Parathyroid adenoma (tissue), 2 donors: Measurements from ENCODE around the gene RAD54L.

Experiments used
- H2AFZ ChIP-seq: fragments of 300-600 bp; sonication (generic); one replicate; pipeline ENCODE4 v1.7.0; 2017; ENCODE audit warnings: antibody characterized with exemption, mild to moderate bottlenecking
- H3K27ac ChIP-seq: fragments of 300-600 bp; sonication (generic); one replicate; pipeline ENCODE4 v1.7.0; 2017
- H3K27me3 ChIP-seq: fragments of 300-600 bp; sonication (generic); one replicate; pipeline ENCODE4 v1.7.0; 2017; ENCODE audit warnings: low read length; ENCODE audit not compliant: control insufficient read depth, insufficient read depth
- H3K36me3 ChIP-seq: fragments of 300-600 bp; sonication (generic); one replicate; pipeline ENCODE4 v1.7.0; 2017; ENCODE audit warnings: low read length; ENCODE audit not compliant: control insufficient read depth, insufficient read depth
- H3K4me1 ChIP-seq: fragments of 300-600 bp; sonication (generic); one replicate; pipeline ENCODE4 v1.7.0; 2017; ENCODE audit warnings: control low read depth
- H3K4me2 ChIP-seq: fragments of 300-600 bp; sonication (generic); one replicate; pipeline ENCODE4 v1.7.0; 2017; ENCODE audit warnings: low read length
- H3K4me3 ChIP-seq: fragments of 300-600 bp; sonication (generic); one replicate; pipeline ENCODE4 v1.7.0; 2017; ENCODE audit warnings: low read depth, low read length
- H3K79me2 ChIP-seq: fragments of 300-600 bp; sonication (generic); one replicate; pipeline ENCODE4 v1.7.0; 2017; ENCODE audit warnings: control low read depth
- H3K9ac ChIP-seq: fragments of 300-600 bp; sonication (generic); one replicate; pipeline ENCODE4 v1.7.0; 2017; ENCODE audit warnings: mild to moderate bottlenecking
- H3K9me3 ChIP-seq: fragments of 300-600 bp; sonication (generic); one replicate; pipeline ENCODE4 v1.7.0; 2017; ENCODE audit warnings: low read length; ENCODE audit not compliant: control insufficient read depth
- CTCF ChIP-seq: fragments of 300-600 bp; sonication (generic); IDR thresholded peaks from one replicate; pipeline ENCODE4 v1.7.0; 2017; ENCODE audit warnings: antibody characterized with exemption, mild to moderate bottlenecking
- donor health status: primary hyperparathyroidism.

RAD54L gene

GRCh38 chr1:46277658-46278373, 30.3 kb downstream of the RAD54L start:
- no peak overlapping the region for H3K9ac ChIP-seq
- H3K36me3 ChIP-seq, result no peaks in the 10 kb centered on the region

GRCh38 chr1:46278807-46279206, 31.2 kb downstream of the RAD54L start:
- H3K9me3 ChIP-seq, result no peaks in the 10 kb centered on the region
- H3K4me3 ChIP-seq, result no peak overlapping the region
- no peaks in the 10 kb centered on the region for H3K79me2 ChIP-seq
- no peak overlapping the region for H3K4me2 ChIP-seq
- no peaks in the 10 kb centered on the region for H3K27me3 ChIP-seq
- H3K9ac ChIP-seq, result no peak overlapping the region
- H3K4me1 ChIP-seq, result no peaks in the 10 kb centered on the region
- no peaks in the 10 kb centered on the region for H3K36me3 ChIP-seq
- H3K27ac ChIP-seq, result no peak overlapping the region
- H2AFZ ChIP-seq, result no peak overlapping the region
- no peak for TF ChIP-seq CTCF

More at GRCh38 chr1:46277658-46278373, 30.3 kb downstream of the RAD54L start:
- H3K27me3 ChIP-seq, result no peaks in the 10 kb centered on the region
- H3K9me3 ChIP-seq, result no peaks in the 10 kb centered on the region
- H3K4me1 ChIP-seq, result peaks cover 7% of the 10 kb centered on the region
- H3K79me2 ChIP-seq, result no peaks in the 10 kb centered on the region
- no peak overlapping the region for H3K4me2 ChIP-seq
- H3K4me3 ChIP-seq, result no peak overlapping the region
- no peak for TF ChIP-seq CTCF
- H3K27ac ChIP-seq, result no peak overlapping the region
- H2AFZ ChIP-seq, result no peak overlapping the region

GRCh38 chr1:46280092-46280491, 32.5 kb downstream of the RAD54L start:
- Histone ChIP-seq H2AFZ (no peak overlapping the region), H3K79me2 (no peaks in the 10 kb centered on the region), H3K27me3 (no peaks in the 10 kb centered on the region), H3K4me1 (no peaks in the 10 kb centered on the region), H3K27ac (no peak overlapping the region), H3K9ac (no peak overlapping the region), H3K36me3 (no peaks in the 10 kb centered on the region), H3K4me3 (no peak overlapping the region), H3K9me3 (no peaks in the 10 kb centered on the region), H3K4me2 (no peak overlapping the region)
- TF ChIP-seq CTCF, result no peak

- Histone ChIP-seq H3K4me3 (no peak overlapping the region), H2AFZ (no peak overlapping the region), H3K9me3 (no peaks in the 10 kb centered on the region), H3K4me1 (no peaks in the 10 kb centered on the region), H3K9ac (no peak overlapping the region), H3K79me2 (no peaks in the 10 kb centered on the region), H3K27me3 (no peaks in the 10 kb centered on the region), H3K4me2 (no peak overlapping the region), H3K36me3 (no peaks in the 10 kb centered on the region), H3K27ac (no peak overlapping the region)
- no peak for TF ChIP-seq CTCF
Measured at GRCh38 chr1:46281021-46281420, 33.5 kb downstream of the RAD54L start.

GRCh38 chr1:46284058-46284457, 36.5 kb downstream of the RAD54L start:
- no peaks in the 10 kb centered on the region for H3K79me2 ChIP-seq
- H3K27me3 ChIP-seq, result no peaks in the 10 kb centered on the region
- H3K4me1 ChIP-seq, result no peaks in the 10 kb centered on the region
- TF ChIP-seq CTCF, result no peak
- H3K4me3 ChIP-seq, result no peak overlapping the region
- no peak overlapping the region for H2AFZ ChIP-seq
- H3K27ac ChIP-seq, result no peak overlapping the region
- no peak overlapping the region for H3K9ac ChIP-seq
- H3K4me2 ChIP-seq, result no peak overlapping the region
- H3K36me3 ChIP-seq, result no peaks in the 10 kb centered on the region
- no peaks in the 10 kb centered on the region for H3K9me3 ChIP-seq
